ENCODE results near the gene GAPT. TPM values are rescaled to one million over a fixed set of nuclear protein-coding genes. Genes with fewer than 3 reads are reported as not detected.
"Not testable (repeated sequence)": the region's sequence is repeated elsewhere in the genome, so short reads cannot be mapped to it uniquely, and the experiment has no call there.

The GAPT gene
- total RNA-seq, 1 donor from 2014 or later: not detected

DNA sequence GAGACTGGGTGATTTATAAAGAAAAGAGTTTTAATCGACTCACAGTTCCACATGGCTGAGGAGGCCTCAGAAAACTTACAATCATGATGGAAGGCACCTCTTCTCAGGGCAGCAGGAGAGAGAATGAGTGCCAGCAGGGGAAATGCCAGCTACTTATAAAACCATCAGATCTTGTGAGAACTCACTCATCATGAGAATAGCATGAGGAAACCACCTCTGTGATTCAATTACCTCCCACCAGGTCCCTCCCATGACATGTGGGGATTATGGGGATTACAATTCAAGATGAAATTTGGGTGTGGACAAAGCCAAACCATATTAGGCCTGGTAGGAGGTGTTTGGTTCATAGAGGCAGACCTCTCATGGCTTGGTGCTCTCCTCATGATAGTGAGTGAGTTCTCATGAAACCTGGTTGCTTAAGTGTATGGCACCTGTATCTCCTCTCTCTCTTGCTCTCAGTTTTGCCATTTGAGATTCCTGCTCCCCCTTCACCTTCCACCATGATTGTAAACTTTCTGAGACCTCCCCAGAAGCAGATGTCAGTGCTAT lies 39.8 kb downstream of the GAPT start:
- TF ChIP-seq CTCF (IDR thresholded peaks at IDR 0.05) (no peak), POLR2AphosphoS5 (IDR thresholded peaks at IDR 0.05; ENCODE audit: insufficient read depth in 1 of 2, low read depth in 1 of 2) (no peak), POLR2A (IDR thresholded peaks at IDR 0.05) (no peak)

GRCh38 chr5:58541935-58542334 lies 50.7 kb downstream of the GAPT start:
- intact Hi-C loops (cut with DNase I); DNase-seq (ENCODE audit: extremely low spot score in 2 of 2): not testable (repeated sequence)

More for the DNA sequence above, 39.8 kb downstream of the GAPT start:
- H3K36me3 ChIP-seq: no peaks in the 10 kb centered on the region
- no peak overlapping the region for H3K27ac ChIP-seq
- H3K4me1 ChIP-seq: no peaks in the 10 kb centered on the region
- H3K27me3 ChIP-seq: no peaks in the 10 kb centered on the region
- intact Hi-C loops (cut with DNase I): no loop called here
- H3K9me3 ChIP-seq: no peaks in the 10 kb centered on the region
- H3K4me3 ChIP-seq: no peak overlapping the region
- no peak for DNase-seq (ENCODE audit: extremely low spot score in 2 of 2)

DNA sequence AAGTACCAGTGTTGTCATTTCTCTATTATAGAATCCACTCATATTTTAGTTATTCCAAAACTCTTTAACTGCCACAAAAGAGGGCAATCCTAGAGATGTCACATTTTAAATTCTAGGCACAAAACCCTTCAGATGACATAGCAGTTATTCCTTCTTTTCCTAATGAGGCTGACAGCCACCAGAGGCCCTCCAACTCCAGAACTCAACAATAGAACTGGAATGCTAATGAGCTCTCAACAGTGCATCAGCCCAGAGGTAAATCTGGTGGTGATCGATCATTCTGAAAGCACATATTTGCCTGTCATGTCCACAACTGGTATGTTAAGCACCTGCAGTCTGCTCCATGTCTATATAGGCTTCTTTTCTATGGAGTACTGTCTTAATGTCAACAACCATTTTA lies 51.5 kb downstream of the GAPT start:
- no peak for DNase-seq (ENCODE audit: extremely low spot score in 2 of 2)
- no peaks in the 10 kb centered on the region for H3K9me3 ChIP-seq
- H3K27me3 ChIP-seq: no peaks in the 10 kb centered on the region
- no peaks in the 10 kb centered on the region for H3K4me1 ChIP-seq
- TF ChIP-seq POLR2A (IDR thresholded peaks at IDR 0.05) (no peak), CTCF (IDR thresholded peaks at IDR 0.05) (no peak)
- H3K36me3 ChIP-seq: no peaks in the 10 kb centered on the region
- H3K4me3 ChIP-seq: no peak overlapping the region
- intact Hi-C loops (cut with DNase I): no loop called here
- H3K27ac ChIP-seq: no peak overlapping the region

More at GRCh38 chr5:58541935-58542334, 50.7 kb downstream of the GAPT start:
- H3K27ac ChIP-seq, H3K9me3 ChIP-seq, H3K36me3 ChIP-seq, H3K27me3 ChIP-seq, H3K4me3 ChIP-seq, H3K4me1 ChIP-seq: not testable (repeated sequence)

DNA sequence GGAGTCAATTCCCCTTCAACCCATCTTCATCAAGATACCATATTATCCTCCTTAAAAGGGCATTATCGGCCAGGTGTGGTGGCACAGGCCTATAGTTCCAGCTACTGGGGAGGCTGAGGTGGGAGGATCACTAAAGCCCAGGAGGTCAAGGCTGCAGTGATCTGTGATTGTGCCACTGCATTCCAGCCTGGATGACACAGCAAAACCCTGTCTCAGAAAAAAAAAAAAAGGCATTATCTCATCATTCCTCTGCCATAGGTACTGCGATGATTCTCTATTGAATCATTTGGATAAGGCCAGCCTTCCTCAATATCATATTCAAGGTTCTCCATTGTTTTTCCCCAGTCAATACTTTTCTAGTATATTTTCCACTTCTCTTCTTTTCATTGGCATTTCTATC lies 52.5 kb downstream of the GAPT start:
- intact Hi-C loops (cut with DNase I): no loop called here
- TF ChIP-seq CTCF (IDR thresholded peaks at IDR 0.05) (no peak), POLR2AphosphoS5 (IDR thresholded peaks at IDR 0.05; ENCODE audit: insufficient read depth in 1 of 2, low read depth in 1 of 2) (no peak), POLR2A (IDR thresholded peaks at IDR 0.05) (no peak)
- no peaks in the 10 kb centered on the region for H3K4me1 ChIP-seq
- H3K9me3 ChIP-seq: no peaks in the 10 kb centered on the region
- H3K4me3 ChIP-seq: no peak overlapping the region
- H3K27me3 ChIP-seq: no peaks in the 10 kb centered on the region
- no peak for DNase-seq (ENCODE audit: extremely low spot score in 2 of 2)
- no peaks in the 10 kb centered on the region for H3K36me3 ChIP-seq
- H3K27ac ChIP-seq: no peak overlapping the region

- Histone ChIP-seq H3K36me3 (no peaks in the 10 kb centered on the region), H3K9me3 (no peaks in the 10 kb centered on the region), H3K27ac (no peak overlapping the region), H3K27me3 (no peaks in the 10 kb centered on the region), H3K4me1 (no peaks in the 10 kb centered on the region), H3K4me3 (no peak overlapping the region)
- no peak for DNase-seq (ENCODE audit: extremely low spot score in 2 of 2)
- intact Hi-C loops (cut with DNase I): no loop called here
- TF ChIP-seq CTCF (IDR thresholded peaks at IDR 0.05) (no peak), POLR2A (IDR thresholded peaks at IDR 0.05) (no peak), POLR2AphosphoS5 (IDR thresholded peaks at IDR 0.05; ENCODE audit: insufficient read depth in 1 of 2, low read depth in 1 of 2) (no peak)
Observed at GRCh38 chr5:58544195-58544594, 53.0 kb downstream of the GAPT start.

DNA sequence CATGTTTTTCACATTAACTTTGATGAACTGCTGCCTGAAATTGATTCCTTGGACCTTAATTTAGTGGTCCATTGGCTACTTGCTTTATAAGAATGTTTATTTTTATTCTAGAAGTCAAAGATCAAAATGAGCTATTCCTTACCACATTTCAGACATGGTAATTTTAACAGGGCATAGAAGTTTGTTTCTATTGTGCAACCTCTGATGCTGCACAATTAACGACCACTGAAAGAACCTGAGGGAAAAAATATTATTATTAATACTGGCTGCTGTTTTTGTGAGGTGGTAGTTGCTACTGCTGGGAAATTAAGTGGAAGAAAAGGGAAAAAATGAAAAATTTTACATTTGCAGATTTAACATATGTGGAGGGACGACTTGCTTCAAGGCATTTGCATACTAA lies 53.7 kb downstream of the GAPT start:
- TF ChIP-seq CTCF (IDR thresholded peaks at IDR 0.05) (no peak), POLR2AphosphoS5 (IDR thresholded peaks at IDR 0.05; ENCODE audit: insufficient read depth in 1 of 2, low read depth in 1 of 2) (no peak), POLR2A (IDR thresholded peaks at IDR 0.05) (no peak)
- H3K4me3 ChIP-seq: no peak overlapping the region
- H3K9me3 ChIP-seq: no peaks in the 10 kb centered on the region
- no peaks in the 10 kb centered on the region for H3K4me1 ChIP-seq
- no peaks in the 10 kb centered on the region for H3K36me3 ChIP-seq
- no peak overlapping the region for H3K27ac ChIP-seq
- intact Hi-C loops (cut with DNase I): no loop called here
- H3K27me3 ChIP-seq: no peaks in the 10 kb centered on the region
- DNase-seq (ENCODE audit: extremely low spot score in 2 of 2): no peak
